HTERT RPE-1 (cell line): ENCODE measurements around the gene PTN.

Source experiments
- in situ Hi-C: fragments of 300-500 bp; cut with MboI; formaldehyde crosslinking; loops from 4 replicates; pipeline ENCODE4 v1.14.3; 2020; ENCODE audit warnings: low sequenced_read_pairs

The PTN gene

GRCh38 chr7:137343281-137343841, at the start of gene PTN:
TSS of gene PTN (minus strand) at chr7:137343733. CDS start at chr7:137254973, 88,760 bp downstream.
- in situ Hi-C loops: no loop called here

- in situ Hi-C loops: no loop called here
These were observed 46.5 kb upstream of the PTN start for GRCh38 chr7:137390076-137390475.

- in situ Hi-C loops: no loop called here
These were observed 45.4 kb upstream of the PTN start for GRCh38 chr7:137388916-137389315.

- in situ Hi-C loops: no loop called here
These were observed 43.4 kb upstream of the PTN start for GRCh38 chr7:137386966-137387365.

- in situ Hi-C loops: no loop called here
These were observed 37.5 kb upstream of the PTN start for GRCh38 chr7:137381045-137381444.

- in situ Hi-C loops: no loop called here
These were observed 30.0 kb upstream of the PTN start for GRCh38 chr7:137373507-137373906.

GRCh38 chr7:137371616-137372015, 28.1 kb upstream of the PTN start:
- in situ Hi-C loops: no loop called here

GRCh38 chr7:137366995-137367394, 23.5 kb upstream of the PTN start:
- in situ Hi-C loops: no loop called here

GRCh38 chr7:137363683-137364082, 20.1 kb upstream of the PTN start:
- in situ Hi-C loops: no loop called here

GRCh38 chr7:137360087-137360679, 16.6 kb upstream of the PTN start:
- in situ Hi-C loops: no loop called here

- in situ Hi-C loops: no loop called here
These were observed 11.4 kb upstream of the PTN start for GRCh38 chr7:137354961-137355360.

- in situ Hi-C loops: no loop called here
These were observed 10.9 kb upstream of the PTN start for GRCh38 chr7:137354396-137354795.

- in situ Hi-C loops: no loop called here
These were observed 8.4 kb upstream of the PTN start for GRCh38 chr7:137351941-137352340.

GRCh38 chr7:137345799-137346449, 2.4 kb upstream of the PTN start:
- in situ Hi-C loops: no loop called here

- in situ Hi-C loops: no loop called here
These were observed 688 bp downstream of the PTN start for GRCh38 chr7:137342828-137343261.

- in situ Hi-C loops: no loop called here
These were observed 1.3 kb downstream of the PTN start for GRCh38 chr7:137342265-137342664.

- in situ Hi-C loops: no loop called here
These were observed 5.6 kb downstream of the PTN start for GRCh38 chr7:137337902-137338301.

- in situ Hi-C loops: no loop called here
These were observed 7.7 kb downstream of the PTN start for GRCh38 chr7:137335814-137336213.

- in situ Hi-C loops: no loop called here
These were observed 12.2 kb downstream of the PTN start for GRCh38 chr7:137331378-137331777.

GRCh38 chr7:137329411-137329810, 14.1 kb downstream of the PTN start:
- in situ Hi-C loops: no loop called here

- in situ Hi-C loops: no loop called here
These were observed 15.0 kb downstream of the PTN start for GRCh38 chr7:137328373-137329120.

- in situ Hi-C loops: no loop called here
These were observed 17.6 kb downstream of the PTN start for GRCh38 chr7:137325927-137326326.
